Skeletal muscle tissue (tissue), 4 donors: Measurements from ENCODE around the gene CEP152. TPM values are rescaled to one million over a fixed set of nuclear protein-coding genes. Genes with fewer than 3 reads are reported as not detected.

Experiments used
- H3K27ac ChIP-seq: one replicate; pipeline ENCODE4 v1.7.0; 2013; ENCODE audit warnings: mild to moderate bottlenecking, low read depth, low read length, inconsistent platforms
- H3K27me3 ChIP-seq, 3 donors: one replicate each; pipeline ENCODE4 v1.7.0; 2013; ENCODE audit warnings: low read length in 3 of 3; ENCODE audit not compliant: control insufficient read depth in 3 of 3, insufficient read depth in 3 of 3
- H3K36me3 ChIP-seq, 3 donors: one replicate each; pipeline ENCODE4 v1.7.0; 2013; ENCODE audit warnings: low read length in 3 of 3; ENCODE audit not compliant: control insufficient read depth in 3 of 3, insufficient read depth in 3 of 3
- H3K4me1 ChIP-seq, 3 donors: one replicate each; pipeline ENCODE4 v1.7.0; 2013; ENCODE audit warnings: low read length in 3 of 3, mild to moderate bottlenecking in 3 of 3; ENCODE audit not compliant: control insufficient read depth in 3 of 3, insufficient read depth in 3 of 3
- H3K4me3 ChIP-seq, 3 donors: one replicate each; pipeline ENCODE4 v1.7.0; 2013; ENCODE audit warnings: low read length in 3 of 3
- H3K9ac ChIP-seq, 3 donors: one replicate each; pipeline ENCODE4 v1.7.0; 2013; ENCODE audit warnings: low read length in 3 of 3, mild to moderate bottlenecking in 3 of 3, moderate library complexity in 2 of 3, low read depth in 1 of 3
- H3K9me3 ChIP-seq, 3 donors: one replicate each; pipeline ENCODE4 v1.7.0; 2013; ENCODE audit warnings: low read length in 3 of 3; ENCODE audit not compliant: control insufficient read depth in 3 of 3
- total RNA-seq: library from RNA; depleted of rRNA; stranded (reverse); fragments of >200 nt; gene quantifications from one replicate; pipeline ENCODE4 v1.2.3, GENCODE V29; 2014
- donor health status: Osteomylitis.

CEP152 gene
- total RNA-seq, 1 donor from 2014 or later = 2.6 TPM

DNA sequence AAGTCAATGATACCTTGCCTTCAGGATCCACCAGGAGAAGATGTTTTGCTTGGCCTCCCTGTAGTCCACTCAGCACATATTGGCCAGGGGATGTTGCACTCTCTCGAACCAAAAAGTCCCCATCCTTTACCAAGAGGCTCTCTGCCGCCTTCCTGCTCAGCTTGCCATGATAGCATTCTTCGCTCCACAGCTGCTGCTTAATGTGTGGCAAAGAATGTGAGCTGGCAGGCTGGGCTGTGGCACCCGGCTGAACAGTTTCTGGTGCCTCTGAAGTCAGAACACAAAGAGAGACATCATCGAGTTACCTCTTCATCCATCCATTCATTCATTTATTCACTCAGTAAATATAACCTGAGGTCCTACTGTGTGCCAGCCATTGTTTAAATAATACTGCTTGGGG lies 23.9 kb upstream of the CEP152 start:
- H3K27me3 ChIP-seq = no peaks in the 10 kb centered on the region
- no peak overlapping the region for H3K27ac ChIP-seq
- no peak overlapping the region for H3K9ac ChIP-seq
- peaks cover 0 to 4% (median 0%) of the 10 kb centered on the region in 3 donors for H3K9me3 ChIP-seq
- no peaks in the 10 kb centered on the region for H3K36me3 ChIP-seq
- H3K4me3 ChIP-seq = no peak overlapping the region
- H3K4me1 ChIP-seq = no peaks in the 10 kb centered on the region

- Histone ChIP-seq H3K4me3 (no peak overlapping the region), H3K4me1 (no peaks in the 10 kb centered on the region), H3K9me3 (peaks cover 0 to 4% (median 0%) of the 10 kb centered on the region in 3 donors), H3K27ac (no peak overlapping the region), H3K9ac (no peak overlapping the region), H3K36me3 (no peaks in the 10 kb centered on the region), H3K27me3 (no peaks in the 10 kb centered on the region)
Observed at GRCh38 chr15:48833526-48834239, 22.8 kb upstream of the CEP152 start.

GRCh38 chr15:48832648-48833047 lies 21.8 kb upstream of the CEP152 start:
- peaks cover 0 to 4% (median 0%) of the 10 kb centered on the region in 3 donors for H3K9me3 ChIP-seq
- no peaks in the 10 kb centered on the region for H3K4me1 ChIP-seq
- H3K36me3 ChIP-seq = no peaks in the 10 kb centered on the region
- H3K27ac ChIP-seq = no peak overlapping the region
- no peak overlapping the region for H3K9ac ChIP-seq
- no peak overlapping the region for H3K4me3 ChIP-seq
- H3K27me3 ChIP-seq = no peaks in the 10 kb centered on the region

- Histone ChIP-seq H3K4me1 (no peaks in the 10 kb centered on the region), H3K36me3 (no peaks in the 10 kb centered on the region), H3K4me3 (no peak overlapping the region), H3K27me3 (no peaks in the 10 kb centered on the region), H3K27ac (no peak overlapping the region), H3K9me3 (peaks cover 0 to 4% (median 0%) of the 10 kb centered on the region in 3 donors), H3K9ac (no peak overlapping the region)
Observed at GRCh38 chr15:48828906-48829305, 18.0 kb upstream of the CEP152 start.

- peaks cover 0 to 3% (median 0%) of the 10 kb centered on the region in 3 donors for H3K9me3 ChIP-seq
- no peaks in the 10 kb centered on the region for H3K36me3 ChIP-seq
- no peak overlapping the region for H3K4me3 ChIP-seq
- H3K27me3 ChIP-seq = no peaks in the 10 kb centered on the region
- H3K9ac ChIP-seq = no peak overlapping the region
- H3K4me1 ChIP-seq = no peaks in the 10 kb centered on the region
- H3K27ac ChIP-seq = no peak overlapping the region
Observed at GRCh38 chr15:48828471-48828870, 17.6 kb upstream of the CEP152 start.

- no peak overlapping the region for H3K27ac ChIP-seq
- no peak overlapping the region for H3K4me3 ChIP-seq
- H3K9me3 ChIP-seq = no peaks in the 10 kb centered on the region
- no peaks in the 10 kb centered on the region for H3K4me1 ChIP-seq
- H3K27me3 ChIP-seq = no peaks in the 10 kb centered on the region
- no peak overlapping the region for H3K9ac ChIP-seq
- no peaks in the 10 kb centered on the region for H3K36me3 ChIP-seq
Observed at GRCh38 chr15:48825075-48825474, 14.2 kb upstream of the CEP152 start.

- H3K4me1 ChIP-seq = no peaks in the 10 kb centered on the region
- no peaks in the 10 kb centered on the region for H3K27me3 ChIP-seq
- no peaks in the 10 kb centered on the region for H3K36me3 ChIP-seq
- no peak overlapping the region for H3K4me3 ChIP-seq
- H3K9ac ChIP-seq = no peak overlapping the region
- no peaks in the 10 kb centered on the region for H3K9me3 ChIP-seq
- no peak overlapping the region for H3K27ac ChIP-seq
Observed at GRCh38 chr15:48823706-48824105, 12.8 kb upstream of the CEP152 start.

GRCh38 chr15:48823237-48823636 lies 12.4 kb upstream of the CEP152 start:
- no peak overlapping the region for H3K9ac ChIP-seq
- H3K27ac ChIP-seq = no peak overlapping the region
- H3K9me3 ChIP-seq = no peaks in the 10 kb centered on the region
- no peaks in the 10 kb centered on the region for H3K27me3 ChIP-seq
- H3K4me3 ChIP-seq = no peak overlapping the region
- H3K4me1 ChIP-seq = no peaks in the 10 kb centered on the region
- no peaks in the 10 kb centered on the region for H3K36me3 ChIP-seq

DNA sequence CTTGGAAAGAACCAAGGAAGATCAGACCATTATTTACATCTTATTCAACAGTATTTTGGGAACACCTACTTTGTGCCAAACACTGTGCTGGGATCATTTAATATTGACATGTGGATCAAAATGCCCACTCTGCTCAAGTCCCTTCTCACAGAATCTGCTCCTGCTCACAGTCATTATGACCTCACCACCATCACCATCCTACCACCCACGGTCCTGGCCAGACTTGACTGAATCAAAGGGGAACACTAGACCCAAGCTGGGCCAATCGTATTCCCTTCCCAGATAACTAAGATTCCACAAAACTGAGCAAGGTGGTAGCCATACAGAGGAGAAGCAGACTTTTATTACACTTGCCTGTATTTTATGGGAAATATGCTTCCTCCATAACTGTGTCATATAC lies 3.4 kb upstream of the CEP152 start:
- H3K36me3 ChIP-seq = no peaks in the 10 kb centered on the region
- H3K9me3 ChIP-seq = no peaks in the 10 kb centered on the region
- H3K4me1 ChIP-seq = peaks cover 14 to 16% (median 14%) of the 10 kb centered on the region in 3 donors

DNA sequence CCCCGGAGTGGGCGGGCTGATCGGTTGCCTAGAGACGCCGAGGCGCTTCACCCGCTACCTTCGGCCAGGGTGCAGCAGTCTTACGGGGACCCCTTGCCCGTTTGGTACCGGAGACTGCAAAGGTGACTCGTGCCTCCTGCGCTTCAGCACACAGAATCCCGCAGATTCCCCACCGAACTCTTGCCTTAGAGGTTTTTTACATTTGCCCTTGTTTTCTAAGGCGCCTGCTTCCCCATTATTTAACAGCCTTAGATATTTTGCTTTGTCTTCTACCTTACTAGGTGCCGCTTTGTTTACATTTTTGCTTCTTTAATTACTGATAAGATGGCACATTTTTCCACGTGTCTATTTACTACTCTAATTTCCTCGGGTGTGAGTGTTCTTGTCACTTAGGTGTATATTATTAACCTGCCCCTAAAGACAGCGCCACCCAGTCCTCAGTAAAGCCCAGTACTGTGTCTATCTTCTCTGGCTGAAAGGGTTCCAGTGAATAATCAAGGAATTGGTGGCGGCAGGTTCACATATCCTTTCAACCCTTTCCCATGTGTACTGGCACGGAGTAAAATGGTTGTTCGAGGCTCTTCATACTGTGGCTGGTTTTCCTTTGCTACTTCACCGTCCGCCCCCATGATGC lies 573 bp upstream of the CEP152 start:
- H3K27me3 ChIP-seq = no peaks in the 10 kb centered on the region
- H3K36me3 ChIP-seq = no peaks in the 10 kb centered on the region
- H3K4me1 ChIP-seq = peaks cover 14 to 16% (median 14%) of the 10 kb centered on the region in 3 donors
- H3K27ac ChIP-seq = no peak overlapping the region
- H3K9ac ChIP-seq = peak overlapping the region; percentile 51 to 75 (median 69)
- peak overlapping the region; percentile 70 to 91 (median 88) for H3K4me3 ChIP-seq
- H3K9me3 ChIP-seq = no peaks in the 10 kb centered on the region

More for the DNA sequence above, 3.4 kb upstream of the CEP152 start:
- Histone ChIP-seq H3K4me3 (no peak overlapping the region), H3K27ac (no peak overlapping the region), H3K9ac (no peak overlapping the region), H3K27me3 (no peaks in the 10 kb centered on the region)
